WI38 (cell line): ENCODE results near the gene CAPN8.
A peak's percentile ranks its signal among the peaks of the same experiment; 100 is the strongest.

Source experiments
- H3K4me3 ChIP-seq: 2 replicates; pipeline ENCODE4 v1.5.1; 2011; ENCODE audit warnings: low read depth, mild to moderate bottlenecking, control low read depth, low read length
- TF ChIP-seq, protein P1 (sequence below): IDR thresholded peaks from 2 replicates; pipeline ENCODE4 v1.5.1; 2012; ENCODE audit warnings: low read depth, mild to moderate bottlenecking, control low read depth, low read length

The CAPN8 gene

DNA sequence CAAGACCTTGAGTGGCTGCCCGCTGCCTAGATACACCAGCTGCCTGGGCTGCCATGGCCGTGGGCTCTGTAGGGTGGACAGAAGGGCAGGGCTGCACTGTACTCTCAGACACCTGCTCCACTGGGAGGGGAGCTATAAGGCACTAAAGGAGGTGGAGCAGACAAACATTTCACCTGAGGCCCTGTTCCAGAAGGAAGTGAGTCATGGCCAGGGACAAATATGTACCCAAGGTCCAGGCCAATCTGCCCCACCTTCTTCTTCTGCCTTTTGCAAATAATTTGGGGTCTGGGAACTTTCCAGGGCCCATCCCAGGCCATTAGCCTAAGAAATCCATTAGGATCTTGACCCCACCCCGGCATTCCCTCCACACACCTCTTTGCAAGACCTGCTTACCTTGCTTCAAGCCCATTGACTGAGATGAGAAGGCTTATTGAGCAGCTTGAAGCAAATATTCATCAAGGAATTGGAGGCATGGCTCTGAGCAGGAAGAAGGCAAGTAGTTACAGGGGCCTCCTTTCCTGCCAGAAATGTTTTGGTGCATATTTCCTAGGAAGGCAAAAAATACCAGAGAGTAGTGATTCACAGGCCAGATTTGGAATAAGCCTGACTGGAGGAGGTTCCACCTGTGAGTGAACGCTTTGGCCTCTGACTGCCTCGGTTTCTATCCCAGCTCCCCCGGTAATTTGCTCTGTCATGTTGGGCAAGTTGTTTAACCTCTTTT lies at the start of gene CAPN8:
Gene CAPN8 (minus strand): TSS at position 110 of the 721 bp plus-strand sequence. CDS start 55 bp downstream, at position 55.
- no peak within 1 kb of the TSS for H3K4me3 ChIP-seq
- TF ChIP-seq, protein P1, sequence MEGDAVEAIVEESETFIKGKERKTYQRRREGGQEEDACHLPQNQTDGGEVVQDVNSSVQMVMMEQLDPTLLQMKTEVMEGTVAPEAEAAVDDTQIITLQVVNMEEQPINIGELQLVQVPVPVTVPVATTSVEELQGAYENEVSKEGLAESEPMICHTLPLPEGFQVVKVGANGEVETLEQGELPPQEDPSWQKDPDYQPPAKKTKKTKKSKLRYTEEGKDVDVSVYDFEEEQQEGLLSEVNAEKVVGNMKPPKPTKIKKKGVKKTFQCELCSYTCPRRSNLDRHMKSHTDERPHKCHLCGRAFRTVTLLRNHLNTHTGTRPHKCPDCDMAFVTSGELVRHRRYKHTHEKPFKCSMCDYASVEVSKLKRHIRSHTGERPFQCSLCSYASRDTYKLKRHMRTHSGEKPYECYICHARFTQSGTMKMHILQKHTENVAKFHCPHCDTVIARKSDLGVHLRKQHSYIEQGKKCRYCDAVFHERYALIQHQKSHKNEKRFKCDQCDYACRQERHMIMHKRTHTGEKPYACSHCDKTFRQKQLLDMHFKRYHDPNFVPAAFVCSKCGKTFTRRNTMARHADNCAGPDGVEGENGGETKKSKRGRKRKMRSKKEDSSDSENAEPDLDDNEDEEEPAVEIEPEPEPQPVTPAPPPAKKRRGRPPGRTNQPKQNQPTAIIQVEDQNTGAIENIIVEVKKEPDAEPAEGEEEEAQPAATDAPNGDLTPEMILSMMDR: no peak

DNA sequence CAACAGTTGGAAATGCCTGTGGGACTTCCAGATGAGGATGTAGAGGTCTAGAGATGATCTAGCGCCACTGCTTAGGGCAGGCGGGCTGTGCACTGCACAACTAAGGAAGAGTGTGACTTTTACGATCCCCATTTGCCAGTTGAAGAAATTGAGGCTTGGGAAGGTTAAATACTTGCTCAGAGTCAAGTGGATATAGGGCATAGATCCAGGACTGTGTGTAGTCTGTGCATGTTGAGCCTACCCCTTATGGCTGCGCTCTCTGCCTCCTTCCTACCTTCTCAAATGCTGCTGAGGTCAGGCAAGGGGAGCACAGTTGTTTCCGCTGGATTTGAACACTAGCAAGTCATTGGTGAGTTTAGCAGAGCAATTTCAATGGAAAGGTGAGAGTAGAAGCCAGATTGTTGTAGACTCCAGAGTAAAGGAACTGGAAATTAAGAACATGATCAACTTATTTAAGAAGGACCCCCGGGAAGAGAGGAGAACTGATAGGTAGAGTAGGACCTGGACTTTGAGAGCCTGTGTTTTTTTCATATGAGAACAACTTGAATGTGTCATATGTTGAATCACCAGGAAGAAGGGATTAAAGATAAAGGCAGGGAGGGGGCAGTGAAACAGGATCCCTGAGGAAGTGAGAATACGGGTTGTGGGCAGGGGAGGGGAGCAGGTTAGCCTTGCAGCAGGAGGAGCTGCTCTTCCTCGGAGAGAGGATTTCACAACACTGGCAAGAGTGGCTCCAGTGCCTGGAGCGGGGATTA lies 49.5 kb upstream of the CAPN8 start:
- peak overlapping the region; percentile 70 for H3K4me3 ChIP-seq
- TF ChIP-seq, protein P1: no peak

DNA sequence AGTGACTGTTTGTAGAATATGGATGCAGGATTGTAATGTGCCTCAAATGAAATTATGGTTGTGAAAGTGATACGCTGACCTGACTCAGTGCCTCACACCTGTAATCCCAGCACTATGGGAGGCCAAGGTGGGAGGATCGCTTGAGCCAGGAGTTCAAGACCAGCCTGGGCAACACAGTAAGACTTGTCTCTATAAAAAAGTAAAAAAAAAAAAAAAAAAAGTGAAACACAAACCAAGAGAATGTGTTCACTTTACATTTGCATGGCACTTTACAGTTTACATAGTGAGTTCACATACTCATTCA lies 48.9 kb upstream of the CAPN8 start:
- TF ChIP-seq, protein P1: no peak
- peak overlapping the region; percentile 70 for H3K4me3 ChIP-seq

DNA sequence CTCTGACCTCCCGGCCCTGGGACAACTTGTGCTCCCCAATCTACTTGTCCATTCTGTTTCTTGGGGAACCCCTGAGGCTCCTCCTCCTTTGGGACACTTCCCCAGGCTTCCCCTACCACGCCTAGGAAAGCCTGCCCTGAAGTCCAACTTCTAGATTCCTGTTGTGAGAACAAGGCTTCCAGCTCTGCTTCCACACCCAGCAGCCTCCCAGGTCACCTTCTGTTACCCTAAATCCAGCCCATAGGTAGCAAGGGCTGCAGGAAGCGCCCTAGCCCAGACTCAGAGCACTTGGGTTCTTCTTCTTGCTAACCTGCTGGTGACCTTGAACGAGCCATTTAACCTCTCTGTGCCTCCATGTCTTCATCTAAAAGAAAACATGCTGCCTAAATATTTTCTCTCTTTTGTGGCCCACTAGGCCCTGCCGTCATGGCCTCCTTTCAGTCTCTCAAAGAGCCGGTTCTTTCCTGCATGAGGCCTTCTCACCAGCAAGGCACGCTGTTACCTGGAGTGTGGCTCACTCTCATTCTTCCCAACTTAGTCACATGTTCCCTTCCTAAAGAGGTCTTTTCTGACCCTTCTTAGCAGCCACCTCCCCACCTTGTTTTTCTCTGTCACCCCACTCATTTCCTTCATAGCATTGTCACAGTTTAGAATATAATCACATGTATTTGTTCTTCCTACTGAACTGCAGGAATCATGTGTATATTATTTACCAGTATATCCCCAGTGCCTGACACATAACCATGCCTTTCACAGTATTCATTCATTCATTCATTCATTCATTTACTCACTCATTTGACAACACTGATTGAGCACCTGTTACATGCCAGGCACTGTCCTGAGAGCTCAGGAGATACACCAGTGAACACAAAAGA lies 48.3 kb upstream of the CAPN8 start:
- TF ChIP-seq, protein P1: no peak
- peak overlapping the region; percentile 70 for H3K4me3 ChIP-seq

DNA sequence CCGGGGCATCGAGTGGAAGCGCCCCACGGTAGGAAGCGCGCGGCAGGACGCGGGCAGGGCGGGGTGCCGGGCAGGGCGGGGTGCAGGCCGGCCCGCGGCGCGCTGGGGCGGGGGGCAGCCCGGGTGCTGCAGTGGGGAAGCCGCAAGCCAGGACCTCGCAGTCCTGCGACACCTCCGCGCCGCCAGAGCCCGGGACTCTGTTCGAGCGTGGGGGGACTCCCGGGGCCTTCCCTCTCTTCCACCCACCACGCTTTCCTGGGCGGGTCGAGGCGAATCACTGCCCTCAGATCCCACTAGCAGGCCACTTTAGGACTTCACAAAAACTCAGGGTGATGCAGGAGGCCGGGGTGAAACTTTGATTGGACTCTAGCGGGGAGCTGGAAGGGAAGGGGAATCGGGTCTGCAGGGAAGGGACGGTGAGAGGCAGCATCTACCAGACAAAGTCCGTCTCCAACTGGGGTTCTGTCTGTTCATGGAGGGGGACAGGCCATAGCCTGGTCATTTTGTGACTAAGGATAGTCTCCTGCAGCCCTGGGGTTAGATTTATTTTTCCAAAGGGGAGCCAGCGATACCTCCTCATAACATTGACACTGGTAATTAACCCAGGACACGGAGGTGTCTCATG lies 47.5 kb upstream of the CAPN8 start:
- H3K4me3 ChIP-seq: peak overlapping the region; percentile 70
- TF ChIP-seq, protein P1: no peak

DNA sequence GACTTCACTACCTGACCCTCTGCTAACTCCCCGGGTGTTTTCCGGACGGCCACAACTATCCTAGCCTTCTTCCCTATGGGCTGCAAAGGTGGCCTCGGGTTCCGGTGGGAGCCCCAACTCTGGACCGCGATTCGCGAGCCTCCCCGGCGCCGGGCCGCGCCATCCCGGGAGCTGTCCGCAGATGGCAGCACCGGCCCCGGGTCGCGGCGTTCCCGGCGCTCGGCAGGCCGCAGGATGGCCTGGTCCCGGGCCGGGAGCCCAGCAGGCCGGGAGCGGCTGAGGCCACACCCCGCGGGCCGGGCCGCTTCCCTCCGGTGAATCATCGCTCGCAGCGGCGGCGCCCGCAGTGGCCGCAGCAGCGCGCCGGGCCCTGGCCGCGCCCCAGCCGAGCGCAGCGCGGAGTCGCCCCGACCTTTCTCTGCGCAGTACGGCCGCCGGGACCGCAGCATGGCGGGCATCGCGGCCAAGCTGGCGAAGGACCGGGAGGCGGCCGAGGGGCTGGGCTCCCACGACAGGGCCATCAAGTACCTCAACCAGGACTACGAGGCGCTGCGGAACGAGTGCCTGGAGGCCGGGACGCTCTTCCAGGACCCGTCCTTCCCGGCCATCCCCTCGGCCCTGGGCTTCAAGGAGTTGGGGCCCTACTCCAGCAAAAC lies 46.8 kb upstream of the CAPN8 start, which contains the start of gene CAPN2:
Gene CAPN2 (plus strand): TSS at position 346 of the 656 bp plus-strand sequence. CDS start 102 bp downstream, at position 448.
- peak within 1 kb of the TSS; percentile 70 for H3K4me3 ChIP-seq
- TF ChIP-seq, protein P1: peak; percentile 50
